K562 (cell line): ENCODE data around the gene UGT2A2.

Source experiments
- ARID1B ChIP-seq: fragments of 450-650 bp; IDR thresholded peaks from 2 replicates; pipeline ENCODE4 v1.6.1; 2016; ENCODE audit warnings: antibody characterized with exemption, mild to moderate bottlenecking, inconsistent platforms
- CBX2 ChIP-seq: fragments of 200-600 bp; sonication (generic); IDR thresholded peaks from one replicate; pipeline ENCODE4 v1.6.1; 2012; ENCODE audit warnings: mild to moderate bottlenecking, low read length, inconsistent platforms; ENCODE audit not compliant: insufficient read depth, poor library complexity, severe bottlenecking
- CTCF ChIP-seq, 3 experiments: IDR thresholded peaks in 2 of 3; conservative IDR thresholded peaks in 1 of 3; 2 replicates each; pipeline ENCODE4 v1.5.1; 2011 to 2012; ENCODE audit warnings: low read length in 3 of 3, mild to moderate bottlenecking in 3 of 3, control low read depth in 2 of 3, improper control_type of control experiment in 1 of 3, inconsistent platforms in 1 of 3, low read depth in 1 of 3, mixed read lengths in 1 of 3, moderate library complexity in 1 of 3; ENCODE audit not compliant: insufficient read depth in 2 of 3
- GABPB1 ChIP-seq: sonication (generic); formaldehyde crosslinking; IDR thresholded peaks from 2 replicates; pipeline ENCODE4 v1.8.0; 2022; ENCODE audit warnings: mild to moderate bottlenecking, missing genetic modification reagents
- HES1 ChIP-seq: fragments of 450-650 bp; IDR thresholded peaks from 2 replicates; pipeline ENCODE4 v1.6.1; 2016; ENCODE audit warnings: low read depth, mild to moderate bottlenecking, moderate library complexity
- MTA2 ChIP-seq: fragments of 450-650 bp; IDR thresholded peaks from 2 replicates; pipeline ENCODE4 v1.6.1; 2016; ENCODE audit warnings: low read depth
- PHB2 ChIP-seq: fragments of 450-650 bp; IDR thresholded peaks from 2 replicates; pipeline ENCODE4 v1.6.1; 2017; ENCODE audit warnings: low read depth
- POLR2A ChIP-seq: fragments of 450-650 bp; conservative IDR thresholded peaks from 2 replicates; pipeline ENCODE4 v1.6.1; 2016
- POLR2AphosphoS2 ChIP-seq: IDR thresholded peaks from 2 replicates; pipeline ENCODE4 v1.6.1; 2012; ENCODE audit warnings: low read length, improper control_type of control experiment
- PRDM10 ChIP-seq: fragments of 450-650 bp; IDR thresholded peaks from 2 replicates; pipeline ENCODE4 v1.6.1; 2018; ENCODE audit not compliant: partially characterized antibody
- SMAD2 ChIP-seq: fragments of 150-350 bp; IDR thresholded peaks from 2 replicates; pipeline ENCODE4 v1.6.1; 2014; ENCODE audit warnings: low read depth, mild to moderate bottlenecking, low read length
- TEAD2 ChIP-seq: fragments of 450-650 bp; IDR thresholded peaks from 2 replicates; pipeline ENCODE4 v1.6.1; 2016; ENCODE audit warnings: missing genetic modification characterization, control low read depth, missing compliant biosample characterization
- ZBTB11 ChIP-seq, 3 experiments: fragments of 200-800 bp in 1 of 3; fragments of 250-450 bp in 1 of 3; fragments of 450-650 bp in 1 of 3; sonication (Bioruptor Pico) in 1 of 3; sonication (Bioruptor generic) in 1 of 3; formaldehyde crosslinking in 1 of 3; IDR thresholded peaks; 2 replicates each; pipeline versions ENCODE4 v1.6.1 to v1.8.0; 2016 to 2022; ENCODE audit warnings: mild to moderate bottlenecking in 2 of 3, missing genetic modification characterization in 2 of 3, missing compliant biosample characterization in 1 of 3, moderate library complexity in 1 of 3
- ZNF407 ChIP-seq: fragments of 450-650 bp; IDR thresholded peaks from 2 replicates; pipeline ENCODE4 v1.6.1; 2016; ENCODE audit warnings: low read depth

- TF ChIP-seq CTCF (IDR thresholded peaks at IDR 0.05 in 2 of 3, conservative IDR thresholded peaks at IDR 0.05 in 1 of 3; ENCODE audit: insufficient read depth in 2 of 3, low read depth in 1 of 3, low read length in 3 of 3) (no peak), HES1 (no peak), ARID1B (no peak), SMAD2 (no peak), PHB2 (no peak), ZBTB11 (CRISPR knock-in tag; IDR thresholded peaks at IDR 0.05) (no peak), PRDM10 (no peak), GABPB1 (CRISPR knock-in tag) (no peak), TEAD2 (tag) (no peak), ZNF407 (no peak), CBX2 (no peak), POLR2AphosphoS2 (no peak), MTA2 (no peak), POLR2A (no peak)
Observed at GRCh38 chr4:69639542-69639941, at the start of gene UGT2A2.
